Keratinocyte (primary cell): ENCODE measurements around the gene SMLR1. TPM values are rescaled to one million over a fixed set of nuclear protein-coding genes. Genes with fewer than 3 reads are reported as not detected.

Source experiments
- DNase-seq: peaks from one replicate; pipeline ENCODE4 v3.0.0-alpha.2; 2011; ENCODE audit warnings: low read depth, missing footprints, low spot score
- FAIRE-seq: peaks from 2 replicates; lab custom pipeline; 2011; peaks lifted over from hg19 to GRCh38; lab: Jason Lieb, UNC
- H2AFZ ChIP-seq: 2 replicates; pipeline ENCODE4 v1.6.0; 2012; ENCODE audit warnings: low read length, control low read depth, inconsistent platforms; ENCODE audit not compliant: control insufficient read depth
- H3K27ac ChIP-seq: 2 replicates; pipeline ENCODE4 v1.5.1; 2011; ENCODE audit warnings: low read length; ENCODE audit not compliant: control insufficient read depth, insufficient read depth
- H3K27me3 ChIP-seq: 3 replicates; pipeline ENCODE4 v1.6.0; 2011; ENCODE audit warnings: low read length; ENCODE audit not compliant: control insufficient read depth, insufficient read depth; ENCODE audit errors: extremely low read depth
- H3K36me3 ChIP-seq, 2 experiments: 2 replicates in 1 of 2; 3 replicates in 1 of 2; pipeline ENCODE4 v1.5.1; 2011; ENCODE audit warnings: low read length in 2 of 2, mild to moderate bottlenecking in 1 of 2; ENCODE audit not compliant: control insufficient read depth in 2 of 2, insufficient read depth in 2 of 2; ENCODE audit errors: extremely low read depth in 1 of 2
- H3K4me1 ChIP-seq: 3 replicates; pipeline ENCODE4 v1.5.1; 2011; ENCODE audit warnings: low read length; ENCODE audit not compliant: control insufficient read depth, insufficient read depth; ENCODE audit errors: extremely low read depth
- H3K4me2 ChIP-seq: 3 replicates; pipeline ENCODE4 v1.6.0; 2011; ENCODE audit warnings: low read depth, low read length; ENCODE audit not compliant: control insufficient read depth, insufficient read depth; ENCODE audit errors: extremely low read depth
- H3K4me3 ChIP-seq, 3 experiments: fragments of 200-600 bp in 1 of 3; sonication (generic) in 1 of 3; 2 replicates in 2 of 3; 3 replicates in 1 of 3; pipeline ENCODE4 v1.5.1; 2011 to 2016; ENCODE audit warnings: low read length in 3 of 3, mild to moderate bottlenecking in 3 of 3, control low read depth in 2 of 3, inconsistent platforms in 1 of 3, low read depth in 1 of 3, mixed read lengths in 1 of 3, mixed run types in 1 of 3, moderate library complexity in 1 of 3; ENCODE audit not compliant: control insufficient read depth in 2 of 3, insufficient read depth in 2 of 3; ENCODE audit errors: extremely low read depth in 1 of 3
- H3K79me2 ChIP-seq: 2 replicates; pipeline ENCODE4 v1.6.0; 2012; ENCODE audit warnings: low read length; ENCODE audit not compliant: control insufficient read depth, insufficient read depth
- H3K9ac ChIP-seq: 3 replicates; pipeline ENCODE4 v1.6.0; 2011; ENCODE audit warnings: low read length; ENCODE audit not compliant: control insufficient read depth, insufficient read depth; ENCODE audit errors: extremely low read depth
- H3K9me1 ChIP-seq: 3 replicates; pipeline ENCODE4 v1.6.0; 2011; ENCODE audit warnings: low read length; ENCODE audit not compliant: control insufficient read depth, insufficient read depth; ENCODE audit errors: extremely low read depth
- H3K9me3 ChIP-seq: 2 replicates; pipeline ENCODE4 v1.5.1; 2012; ENCODE audit warnings: low read depth, low read length; ENCODE audit not compliant: control insufficient read depth
- H4K20me1 ChIP-seq: 3 replicates; pipeline ENCODE4 v1.6.0; 2011; ENCODE audit warnings: low read length; ENCODE audit not compliant: control insufficient read depth, insufficient read depth; ENCODE audit errors: extremely low read depth
- CTCF ChIP-seq, 3 experiments: IDR thresholded peaks in 1 of 3; conservative IDR thresholded peaks in 1 of 3; optimal IDR thresholded peaks in 1 of 3; 2 replicates in 2 of 3; 3 replicates in 1 of 3; pipeline versions ENCODE3 to v1.5.1; 2011; ENCODE audit warnings: low read length in 3 of 3, mild to moderate bottlenecking in 3 of 3, moderate library complexity in 2 of 3, control low read depth in 1 of 3, inconsistent platforms in 1 of 3; ENCODE audit not compliant: insufficient read depth in 2 of 3; ENCODE audit errors: extremely low read depth in 1 of 3
- EZH2 ChIP-seq: IDR thresholded peaks from one replicate; pipeline ENCODE4 v1.6.1; 2012; ENCODE audit warnings: inconsistent platforms, mild to moderate bottlenecking, low read length, moderate library complexity
- dilution Hi-C: fragments of 300-500 bp; cut with MboI; formaldehyde crosslinking; loops from one replicate; pipeline ENCODE4 v1.7.0; 2020; ENCODE audit warnings: low sequenced_read_pairs; ENCODE audit not compliant: extremely low pct_ligation_motif_present
- polyA plus RNA-seq, 5 experiments: library from polyadenylated mRNA; depleted of rRNA in 3 of 5; stranded (reverse) in 3 of 5; stranded (forward) in 1 of 5; unstranded in 1 of 5; fragments of >200 nt; gene quantifications; 1 replicate in 1 of 5; 2 replicates in 3 of 5; 3 replicates in 1 of 5; pipeline versions ENCODE4 v1.2.1 to v1.2.3, GENCODE V29; 2011 to 2012; ENCODE audit warnings: missing spikeins in 2 of 5, low read depth in 1 of 5, low replicate concordance in 1 of 5

The SMLR1 gene
- polyA plus RNA-seq, 1 donor (not counting 4 experiments of a cell fraction or from before 2014, with no cell fraction given) = not detected

GRCh38 chr6:130848945-130849344 lies 21.7 kb downstream of the SMLR1 start:
- dilution Hi-C loops = no loop called here
- H3K4me1 ChIP-seq = no peaks in the 10 kb centered on the region

GRCh38 chr6:130849594-130849993 lies 22.4 kb downstream of the SMLR1 start:
- no peaks in the 10 kb centered on the region for H3K4me1 ChIP-seq
- DNase-seq (no peak), FAIRE-seq (no peak)
- H2AFZ ChIP-seq = no peak overlapping the region
- no peak overlapping the region for H3K4me3 ChIP-seq
- no peaks in the 10 kb centered on the region for H3K27me3 ChIP-seq
- no peaks in the 10 kb centered on the region for H3K79me2 ChIP-seq
- dilution Hi-C loops = no loop called here
- no peaks in the 10 kb centered on the region for H3K9me3 ChIP-seq
- no peaks in the 10 kb centered on the region for H4K20me1 ChIP-seq
- H3K27ac ChIP-seq = no peak overlapping the region
- TF ChIP-seq CTCF (optimal IDR thresholded peaks at IDR 0.05 in 1 of 3, IDR thresholded peaks at IDR 0.05 in 1 of 3, conservative IDR thresholded peaks at IDR 0.05 in 1 of 3; ENCODE audit: extremely low read depth in 1 of 3, insufficient read depth in 2 of 3, low read length in 3 of 3) (no peak), EZH2 (no peak)
- H3K4me2 ChIP-seq = no peak overlapping the region
- H3K9ac ChIP-seq = no peak overlapping the region
- H3K36me3 ChIP-seq = no peaks in the 10 kb centered on the region
- no peaks in the 10 kb centered on the region for H3K9me1 ChIP-seq

More at GRCh38 chr6:130848945-130849344, 21.7 kb downstream of the SMLR1 start:
- Histone ChIP-seq H3K27me3 (no peaks in the 10 kb centered on the region), H3K9me3 (no peaks in the 10 kb centered on the region), H3K36me3 (no peaks in the 10 kb centered on the region), H3K9me1 (no peaks in the 10 kb centered on the region), H3K4me2 (no peak overlapping the region), H3K27ac (no peak overlapping the region), H2AFZ (no peak overlapping the region), H4K20me1 (no peaks in the 10 kb centered on the region), H3K79me2 (no peaks in the 10 kb centered on the region), H3K4me3 (no peak overlapping the region), H3K9ac (no peak overlapping the region)
- TF ChIP-seq EZH2 = no peak
- TF ChIP-seq CTCF (optimal IDR thresholded peaks at IDR 0.05 in 1 of 3, IDR thresholded peaks at IDR 0.05 in 1 of 3, conservative IDR thresholded peaks at IDR 0.05 in 1 of 3; ENCODE audit: extremely low read depth in 1 of 3, insufficient read depth in 2 of 3, low read length in 3 of 3) = no peak
- DNase-seq = no peak
- FAIRE-seq = no peak
